SJCRH30 (cell line): ENCODE data around the gene TNK2. TPM values are rescaled to one million over a fixed set of nuclear protein-coding genes. Genes with fewer than 3 reads are reported as not detected.
"Not testable (repeated sequence)": the region's sequence is repeated elsewhere in the genome, so short reads cannot be mapped to it uniquely, and the experiment has no call there.

ENCODE experiments used
- DNase-seq, 2 experiments: peaks; one replicate each; pipeline ENCODE4 v3.0.0-alpha.2; 2015 to 2020
- H3K27ac ChIP-seq: fragments of 250-450 bp; sonication (Bioruptor Pico); 2 replicates; pipeline ENCODE4 v1.5.1; 2020; ENCODE audit warnings: mild to moderate bottlenecking, moderate library complexity
- H3K27me3 ChIP-seq: fragments of 250-450 bp; sonication (Bioruptor Pico); 2 replicates; pipeline ENCODE4 v1.5.1; 2020; ENCODE audit warnings: mild to moderate bottlenecking, moderate library complexity
- H3K36me3 ChIP-seq: fragments of 250-450 bp; sonication (Bioruptor Pico); 2 replicates; pipeline ENCODE4 v1.5.1; 2020; ENCODE audit warnings: mild to moderate bottlenecking, moderate library complexity
- H3K4me1 ChIP-seq: fragments of 250-450 bp; sonication (Bioruptor Pico); 2 replicates; pipeline ENCODE4 v1.5.1; 2020; ENCODE audit warnings: mild to moderate bottlenecking, moderate library complexity
- H3K4me3 ChIP-seq: fragments of 250-450 bp; sonication (Bioruptor Pico); 2 replicates; pipeline ENCODE4 v1.5.1; 2020; ENCODE audit warnings: mild to moderate bottlenecking, moderate library complexity
- H3K9me3 ChIP-seq: fragments of 250-450 bp; sonication (Bioruptor Pico); replicated peaks from 2 replicates; pipeline ENCODE4 v1.5.1; 2020; ENCODE audit warnings: mild to moderate bottlenecking, moderate library complexity
- total RNA-seq: library from RNA; depleted of rRNA; stranded (reverse); fragments of >200 nt; shearing (Covaris generic); gene quantifications from 2 replicates; pipeline ENCODE4 v1.2.3, GENCODE V29; 2014

TNK2 gene
- total RNA-seq, 1 experiment from 2014 or later: 21.8 TPM

DNA sequence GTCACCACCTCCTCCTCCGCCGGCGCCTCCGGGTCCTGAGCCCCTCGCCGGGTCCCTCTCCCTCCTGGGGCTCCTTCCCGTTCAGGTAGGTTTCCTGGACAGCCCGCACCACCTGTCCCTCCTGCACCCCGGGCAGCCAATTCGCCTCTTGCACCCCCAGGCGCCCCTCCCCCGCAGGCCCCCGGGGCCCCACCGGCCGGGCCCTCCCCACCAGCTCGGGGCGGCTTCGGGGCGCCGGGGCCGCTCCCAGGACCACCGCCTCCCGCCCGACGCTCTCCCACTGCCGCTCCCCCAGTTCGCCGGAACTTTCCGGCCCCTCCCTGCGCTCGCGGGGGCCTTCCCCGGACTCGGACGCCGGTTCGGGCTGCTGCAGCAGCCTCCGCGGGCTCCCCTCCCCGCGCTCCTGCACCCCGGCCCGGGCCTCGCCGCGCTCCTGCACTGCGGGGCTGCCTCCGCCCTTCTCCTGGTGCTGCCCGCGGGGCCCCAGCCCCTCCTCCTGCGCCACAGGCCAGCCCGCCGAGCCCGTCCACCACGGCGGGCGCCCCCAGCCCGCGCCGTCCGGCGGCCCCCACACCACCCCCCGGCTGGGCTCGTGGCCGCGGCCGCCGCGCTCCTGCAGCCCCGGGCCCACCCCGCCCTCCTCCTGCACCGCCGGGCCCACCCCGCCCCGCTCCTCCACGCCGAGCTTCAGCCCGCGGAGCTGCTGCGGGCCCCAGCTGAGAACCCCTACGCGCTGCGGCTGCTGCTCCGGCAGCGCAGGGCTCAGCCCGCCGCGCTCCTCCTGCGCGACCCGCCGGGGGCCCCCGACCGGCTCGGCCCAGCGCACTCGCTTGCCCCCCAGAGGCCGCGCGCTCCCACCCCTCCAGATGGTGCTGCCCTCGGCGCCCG is 587 bp upstream of the TNK2 start:
- Histone ChIP-seq H3K4me1 (peaks cover 21% of the 10 kb centered on the region), H3K4me3 (peak overlapping the region; percentile 68), H3K27me3 (no peaks in the 10 kb centered on the region), H3K36me3 (no peaks in the 10 kb centered on the region), H3K27ac (no peak overlapping the region), H3K9me3 (no peaks in the 10 kb centered on the region)
- peak in 1 of 2 experiments; percentile 40 for DNase-seq

DNA sequence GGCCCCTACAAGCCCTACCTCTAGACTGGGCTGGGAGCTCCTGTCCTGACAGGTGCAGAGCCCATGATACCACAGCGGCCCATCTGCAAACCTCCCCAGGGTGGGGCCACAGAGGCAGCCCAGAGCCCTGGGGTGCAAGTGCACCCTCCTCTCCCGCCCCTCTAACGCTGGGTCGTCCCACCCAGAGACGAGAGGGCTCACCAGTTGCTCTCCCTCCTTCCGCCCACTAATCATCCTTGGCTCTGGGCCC is 742 bp downstream of the TNK2 start:
- peak overlapping the region; percentile 68 for H3K4me3 ChIP-seq
- peak overlapping the region; percentile 34 for H3K27ac ChIP-seq

DNA sequence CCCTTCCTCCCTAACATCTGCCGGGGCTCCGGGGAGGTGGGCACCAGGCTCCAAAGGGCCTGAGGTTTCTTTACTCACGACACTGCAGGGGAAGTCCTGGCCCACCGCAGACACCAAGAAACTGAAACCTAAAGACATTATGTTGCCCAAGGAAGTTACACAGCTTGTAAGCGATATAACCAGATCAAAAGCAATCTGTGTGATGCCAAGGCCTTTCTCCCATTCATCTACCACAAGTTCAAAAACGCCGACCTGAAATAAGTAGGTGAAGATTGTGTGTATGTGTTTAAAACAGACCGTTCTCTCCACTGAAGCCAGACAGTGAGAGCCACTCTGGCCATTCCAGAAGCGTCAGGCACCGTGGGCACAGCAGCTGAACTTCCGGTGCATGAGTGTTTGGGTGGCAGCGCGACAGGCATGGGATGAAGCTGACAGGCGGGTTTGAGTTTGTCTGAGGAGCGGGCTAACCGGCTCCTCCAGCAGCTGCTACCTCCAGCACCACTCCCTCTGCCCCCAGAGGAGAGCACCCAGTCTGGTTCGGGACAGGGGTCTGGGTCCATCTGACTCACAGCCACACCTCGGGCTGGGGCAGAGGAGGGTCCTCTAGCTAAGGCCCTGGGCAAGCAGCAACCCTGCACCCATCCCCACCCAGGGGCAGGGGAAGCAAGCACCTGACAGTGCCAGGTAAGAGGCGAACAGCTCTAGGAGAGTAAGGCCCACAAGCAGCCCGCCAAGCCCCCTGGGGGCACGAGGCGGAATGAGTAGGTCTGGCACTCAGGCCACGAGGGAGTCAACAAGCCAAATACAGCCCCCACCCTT is 1.3 kb downstream of the TNK2 start:
- no peaks in the 10 kb centered on the region for H3K36me3 ChIP-seq
- no peaks in the 10 kb centered on the region for H3K27me3 ChIP-seq
- peaks cover 22% of the 10 kb centered on the region for H3K4me1 ChIP-seq
- peak overlapping the region; percentile 34 for H3K27ac ChIP-seq
- H3K9me3 ChIP-seq: no peaks in the 10 kb centered on the region
- DNase-seq: peak in 1 of 2 experiments; percentile 42
- H3K4me3 ChIP-seq: peak overlapping the region; percentile 68

More for the DNA sequence above, 742 bp downstream of the TNK2 start:
- Histone ChIP-seq H3K36me3 (no peaks in the 10 kb centered on the region), H3K27me3 (no peaks in the 10 kb centered on the region), H3K9me3 (no peaks in the 10 kb centered on the region), H3K4me1 (peaks cover 21% of the 10 kb centered on the region)
- DNase-seq: peak; percentile 76 to 86

DNA sequence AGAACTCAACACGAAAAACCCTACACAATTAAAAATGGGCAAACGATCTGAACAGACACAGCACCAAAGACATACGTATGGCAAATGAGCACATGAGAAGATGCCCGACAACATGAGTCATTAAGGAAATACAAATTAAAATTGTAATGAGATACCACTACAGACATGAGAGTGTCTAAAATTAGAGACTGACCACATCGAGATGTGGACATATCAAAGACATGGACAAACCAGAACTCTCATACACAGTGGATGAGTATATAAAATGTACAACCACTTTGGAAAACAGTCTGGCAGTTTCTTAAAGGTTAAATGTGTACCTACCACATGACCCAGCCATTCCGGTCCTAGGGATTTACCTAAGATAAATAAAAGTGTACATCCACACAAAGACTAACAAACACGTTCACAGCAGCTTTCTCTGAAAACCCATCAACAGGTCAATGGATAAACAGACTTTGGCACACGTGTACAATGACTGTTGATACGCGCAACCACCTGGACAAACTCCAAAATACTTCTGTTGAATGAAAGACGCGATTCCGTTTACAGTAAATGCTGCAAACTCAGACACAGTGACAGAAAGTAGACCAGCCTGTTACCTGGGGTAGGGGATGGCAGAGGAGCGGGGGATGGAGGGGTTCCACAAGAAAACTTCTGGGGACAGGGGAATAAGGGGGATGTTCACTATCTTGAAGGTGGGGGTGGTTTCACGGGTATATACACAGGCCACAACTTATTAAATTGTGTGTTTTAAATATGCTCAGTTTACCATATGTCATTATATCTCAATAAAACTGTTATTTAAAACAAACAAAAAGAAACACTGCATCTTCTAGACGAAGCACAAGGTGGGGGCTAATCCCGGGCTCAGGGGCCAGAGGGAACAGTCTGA is 2.1 kb downstream of the TNK2 start:
- Histone ChIP-seq H3K4me1 (peaks cover 26% of the 10 kb centered on the region), H3K4me3 (peak overlapping the region; percentile 68), H3K27me3 (no peaks in the 10 kb centered on the region), H3K9me3 (no peaks in the 10 kb centered on the region), H3K27ac (no peak overlapping the region), H3K36me3 (no peaks in the 10 kb centered on the region)
- DNase-seq: no peak

DNA sequence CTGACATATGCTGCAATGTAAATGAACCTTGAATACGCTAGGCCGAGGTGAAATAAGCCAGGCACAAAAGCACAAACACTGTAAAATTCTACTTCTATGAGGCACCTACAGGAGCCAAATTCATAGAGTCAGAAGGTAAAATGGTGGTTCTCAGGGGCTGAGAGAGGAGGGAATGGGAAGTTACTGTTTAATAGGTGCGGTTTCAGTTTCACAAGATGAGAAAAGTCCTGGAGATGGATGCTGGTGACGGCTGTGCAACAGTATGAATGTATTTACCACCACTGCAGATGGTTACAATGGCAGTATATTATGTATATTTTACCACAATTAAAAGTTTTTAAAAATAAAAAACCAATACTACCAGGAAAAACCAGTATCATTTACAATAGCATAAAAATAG is 4.0 kb downstream of the TNK2 start:
- DNase-seq: no peak
- no peak overlapping the region for H3K4me3 ChIP-seq
- peaks cover 26% of the 10 kb centered on the region for H3K4me1 ChIP-seq
- no peaks in the 10 kb centered on the region for H3K9me3 ChIP-seq
- H3K36me3 ChIP-seq: no peaks in the 10 kb centered on the region
- no peak overlapping the region for H3K27ac ChIP-seq
- no peaks in the 10 kb centered on the region for H3K27me3 ChIP-seq

DNA sequence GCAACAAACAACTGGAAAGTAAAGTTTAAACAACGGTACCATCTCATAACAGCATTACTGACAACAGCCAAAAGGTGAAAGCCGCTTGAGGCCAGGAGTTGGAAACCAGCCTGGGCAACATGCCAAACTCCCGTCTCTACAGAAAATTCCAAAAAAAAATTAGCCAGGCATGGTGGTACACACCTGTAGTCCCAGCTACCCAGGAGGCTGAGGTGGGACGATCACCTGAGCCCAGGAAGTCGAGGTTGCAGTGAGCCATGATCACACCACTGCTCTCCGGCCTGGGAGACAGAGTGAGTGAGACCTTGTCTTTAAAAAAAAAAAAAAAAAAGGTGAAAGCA is 4.4 kb downstream of the TNK2 start:
- H3K27ac ChIP-seq: no peak overlapping the region
- no peaks in the 10 kb centered on the region for H3K9me3 ChIP-seq
- no peak overlapping the region for H3K4me3 ChIP-seq
- DNase-seq: no peak
- no peaks in the 10 kb centered on the region for H3K36me3 ChIP-seq
- no peaks in the 10 kb centered on the region for H3K27me3 ChIP-seq
- peaks cover 26% of the 10 kb centered on the region for H3K4me1 ChIP-seq

DNA sequence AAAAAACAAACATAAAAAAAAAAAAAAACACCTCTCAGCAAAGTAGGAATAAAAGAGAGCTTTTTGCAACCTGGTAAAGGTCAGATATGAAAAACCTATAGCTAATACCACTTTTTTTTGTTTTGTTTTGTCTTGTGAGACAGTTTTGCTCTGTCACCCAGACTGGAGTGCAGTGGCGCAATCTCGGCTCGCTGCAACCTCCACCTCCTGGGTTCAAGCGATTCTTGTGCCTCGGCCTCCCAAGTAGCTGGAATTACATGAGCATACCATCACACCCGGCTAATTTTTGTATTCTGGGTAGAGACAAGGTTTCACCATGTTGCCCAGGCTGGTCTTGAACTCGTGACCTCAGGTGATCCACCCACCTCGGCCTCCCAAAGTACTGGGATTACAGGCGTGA is 5.7 kb downstream of the TNK2 start:
- H3K27me3 ChIP-seq, H3K9me3 ChIP-seq, DNase-seq, H3K36me3 ChIP-seq, H3K27ac ChIP-seq, H3K4me3 ChIP-seq: not testable (repeated sequence)
- H3K4me1 ChIP-seq: peaks cover 26% of the 10 kb centered on the region

DNA sequence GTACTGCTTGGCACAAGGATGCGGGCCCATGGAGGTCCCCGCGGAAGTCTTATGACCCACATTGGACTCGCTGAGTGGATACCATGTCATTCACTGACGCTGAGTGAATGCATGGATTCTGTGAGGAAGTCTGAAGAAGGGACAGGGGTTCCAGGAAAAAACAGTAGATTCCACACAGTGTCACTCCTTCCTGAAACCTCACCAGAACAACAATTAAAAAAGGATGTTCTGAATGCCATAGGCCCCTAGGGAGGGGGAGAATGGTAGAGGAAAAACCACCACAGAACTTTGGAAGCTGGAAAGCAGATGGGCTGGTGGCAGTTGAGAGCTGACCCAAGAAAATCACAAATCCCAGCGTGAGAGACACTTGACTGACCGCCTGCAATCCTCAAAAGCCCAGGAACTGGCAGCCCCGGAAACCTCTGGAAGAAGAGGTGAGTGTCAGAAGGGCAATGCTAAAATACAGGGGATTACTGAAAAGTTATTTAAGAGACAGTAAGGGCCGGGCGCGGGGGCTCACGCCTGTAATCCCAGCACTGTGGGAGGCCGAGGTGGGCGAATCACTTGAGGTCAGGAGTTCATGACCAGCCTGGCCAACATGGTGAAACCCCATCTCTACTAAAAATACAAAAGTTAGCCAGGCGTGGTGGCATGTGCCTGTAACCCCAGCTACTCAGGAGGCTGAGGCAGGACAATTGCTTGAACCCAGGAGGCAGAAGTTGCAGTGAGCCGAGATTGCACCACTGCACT is 6.3 kb downstream of the TNK2 start:
- H3K9me3 ChIP-seq, DNase-seq, H3K27me3 ChIP-seq, H3K36me3 ChIP-seq, H3K4me3 ChIP-seq, H3K27ac ChIP-seq: not testable (repeated sequence)
- peaks cover 26% of the 10 kb centered on the region for H3K4me1 ChIP-seq

DNA sequence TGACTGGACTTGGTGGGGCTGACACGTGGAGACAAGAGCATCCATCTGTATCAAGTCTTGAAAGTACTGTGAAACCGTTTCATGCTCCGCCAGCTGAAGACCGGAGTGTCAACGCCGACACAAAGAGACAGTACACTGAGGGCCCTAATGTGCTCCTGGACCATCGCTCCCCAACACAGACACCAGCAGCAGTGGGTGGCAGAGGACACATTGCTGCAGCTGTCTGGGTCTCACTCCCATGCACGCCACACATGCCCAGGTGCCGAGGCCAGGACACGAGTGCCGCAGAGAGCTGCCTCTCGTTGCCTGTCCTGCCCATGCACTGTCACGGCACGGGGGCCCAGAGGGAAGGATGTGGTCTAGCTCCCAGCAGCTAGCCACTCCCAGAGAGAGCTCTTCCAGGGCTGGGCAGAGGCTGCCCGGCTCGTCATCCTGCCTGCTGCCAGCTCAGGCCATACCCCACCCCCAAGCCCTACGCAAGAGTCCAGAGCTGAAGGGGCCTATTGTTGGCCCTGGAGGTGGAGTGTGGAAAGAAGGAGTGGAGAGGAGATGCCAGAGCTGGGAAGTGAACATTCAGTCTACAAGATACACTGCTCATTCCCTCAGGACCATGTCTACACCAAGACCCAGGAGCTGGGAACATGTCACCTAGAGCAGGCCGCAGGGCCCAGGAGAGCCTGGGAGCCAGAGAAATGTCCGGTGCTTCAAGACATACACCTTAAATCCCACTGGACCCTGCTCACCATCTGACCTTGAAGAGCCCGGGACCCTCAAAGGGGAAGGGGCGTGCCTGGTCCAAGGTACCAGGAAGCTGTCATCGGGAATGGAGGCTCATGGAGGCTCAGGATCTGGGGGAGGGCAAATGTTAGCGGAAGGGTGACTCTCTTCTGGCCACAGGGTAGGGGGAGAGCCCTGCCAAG is 7.7 kb downstream of the TNK2 start:
- no peaks in the 10 kb centered on the region for H3K27me3 ChIP-seq
- no peaks in the 10 kb centered on the region for H3K36me3 ChIP-seq
- no peak overlapping the region for H3K4me3 ChIP-seq
- H3K9me3 ChIP-seq: no peaks in the 10 kb centered on the region
- H3K27ac ChIP-seq: no peak overlapping the region
- peaks cover 15% of the 10 kb centered on the region for H3K4me1 ChIP-seq
- DNase-seq: no peak

DNA sequence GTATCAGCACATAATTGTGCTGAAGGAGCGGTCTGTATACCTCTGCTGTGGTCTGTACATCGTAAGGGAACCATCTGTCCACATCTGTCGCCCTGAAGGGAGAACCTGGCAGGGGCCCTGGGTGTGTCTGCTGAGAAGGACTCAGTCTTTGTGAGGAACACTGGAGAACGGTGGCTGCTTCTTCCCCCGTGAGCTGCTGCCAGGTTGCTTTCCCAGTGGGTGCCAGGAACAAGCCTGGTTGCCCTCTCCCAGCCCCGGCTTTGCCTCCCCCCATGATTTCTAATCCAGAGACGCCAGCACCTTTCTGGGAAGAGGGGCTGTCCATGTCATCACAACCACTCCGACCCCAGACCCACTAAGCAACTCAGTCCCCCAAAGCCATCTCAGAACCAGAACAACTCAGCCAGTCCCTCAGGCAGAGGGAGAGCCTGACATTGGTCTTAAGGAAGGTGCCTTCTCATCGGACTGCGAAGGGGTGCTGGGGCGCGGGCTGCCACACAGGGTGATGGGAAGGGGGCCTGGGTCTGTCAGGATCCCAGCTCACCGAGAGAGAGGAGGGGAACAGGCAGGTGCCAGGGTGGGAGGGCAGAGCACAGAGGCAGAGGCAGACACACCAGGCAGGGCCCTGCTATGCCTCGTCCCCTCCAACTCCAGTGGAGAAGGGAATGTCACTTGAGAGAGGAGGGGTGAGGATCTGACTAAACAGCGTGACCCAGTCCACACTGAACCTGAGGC is 8.5 kb downstream of the TNK2 start:
- Histone ChIP-seq H3K4me1 (peaks cover 13% of the 10 kb centered on the region), H3K9me3 (no peaks in the 10 kb centered on the region), H3K36me3 (no peaks in the 10 kb centered on the region), H3K27ac (no peak overlapping the region), H3K4me3 (no peak overlapping the region), H3K27me3 (no peaks in the 10 kb centered on the region)
- peak in 1 of 2 experiments; percentile 44 for DNase-seq

DNA sequence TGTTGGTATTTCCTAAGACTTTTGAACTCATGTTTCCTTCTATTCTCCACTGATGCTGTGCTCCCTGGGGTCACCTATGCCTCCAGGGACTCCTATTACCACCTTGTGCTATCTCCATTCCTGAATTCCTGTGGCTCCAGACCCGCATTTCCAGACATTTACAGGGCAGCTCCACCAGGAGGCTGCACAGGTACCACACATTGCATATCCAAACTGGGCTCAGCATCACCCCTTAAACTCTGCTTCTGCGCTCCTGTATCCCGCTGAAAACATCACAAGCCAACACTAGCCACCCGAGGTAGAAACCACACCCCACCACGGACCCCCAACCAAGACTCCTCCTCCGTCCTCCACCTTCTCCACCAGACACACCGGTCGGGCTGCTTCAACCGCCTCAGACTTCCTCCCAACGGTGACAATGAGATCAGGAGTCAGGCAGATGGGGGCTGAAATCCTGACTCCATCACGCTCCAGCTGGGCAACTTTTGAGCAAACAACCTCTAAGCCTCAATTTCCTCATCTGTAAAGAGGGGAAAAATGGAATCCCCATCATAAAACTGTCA is 10.4 kb downstream of the TNK2 start:
- no peaks in the 10 kb centered on the region for H3K27me3 ChIP-seq
- H3K27ac ChIP-seq: no peak overlapping the region
- H3K4me3 ChIP-seq: no peak overlapping the region
- DNase-seq: no peak
- H3K9me3 ChIP-seq: no peaks in the 10 kb centered on the region
- no peaks in the 10 kb centered on the region for H3K36me3 ChIP-seq
- peaks cover 26% of the 10 kb centered on the region for H3K4me1 ChIP-seq

DNA sequence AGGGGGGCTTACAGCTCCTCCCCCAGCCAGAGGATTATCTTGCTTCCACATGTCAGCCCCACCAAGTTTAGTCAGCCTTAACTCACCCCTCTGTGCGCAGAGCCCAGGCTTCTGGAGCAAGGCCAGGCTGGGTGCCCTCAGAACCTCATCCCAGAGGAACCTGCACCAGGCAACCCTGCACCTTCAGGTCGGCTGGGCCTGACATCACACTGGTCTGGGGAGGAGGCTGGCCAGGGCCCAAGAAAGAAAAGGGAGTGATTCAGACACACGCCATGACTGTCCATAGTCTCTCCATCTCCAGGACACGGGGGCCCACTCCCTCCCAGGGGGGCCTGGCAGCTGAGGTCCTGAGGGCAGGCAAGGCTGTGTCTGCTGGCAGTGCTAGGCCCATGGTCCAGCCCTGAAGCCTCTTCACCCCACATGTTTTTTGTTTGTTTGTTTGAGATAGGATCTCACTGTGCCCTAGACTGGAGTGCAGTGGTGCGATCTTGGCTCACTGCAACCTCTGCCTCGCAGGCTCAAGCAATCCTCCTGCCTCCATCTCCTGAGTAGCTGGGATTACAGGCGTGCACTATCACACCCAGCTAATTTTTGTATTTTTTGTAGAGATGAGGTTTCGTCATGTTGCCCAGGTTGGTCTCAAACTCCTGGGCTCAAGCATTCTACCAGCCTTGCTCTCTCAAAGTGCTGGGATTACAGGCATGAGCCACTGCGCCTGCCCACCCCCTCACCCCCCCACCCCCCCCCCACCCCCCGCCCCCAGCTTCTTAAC is 11.1 kb downstream of the TNK2 start:
- H3K27me3 ChIP-seq: no peaks in the 10 kb centered on the region
- H3K4me3 ChIP-seq: peak overlapping the region; percentile 63
- H3K27ac ChIP-seq: peak overlapping the region; percentile 7; the same call in 1 of the 2 replicates
- peak; percentile 52 to 53 for DNase-seq
- no peaks in the 10 kb centered on the region for H3K9me3 ChIP-seq
- H3K4me1 ChIP-seq: peaks cover 26% of the 10 kb centered on the region
- no peaks in the 10 kb centered on the region for H3K36me3 ChIP-seq
